ENCODE results near the gene SFI1.

Gene SFI1

DNA sequence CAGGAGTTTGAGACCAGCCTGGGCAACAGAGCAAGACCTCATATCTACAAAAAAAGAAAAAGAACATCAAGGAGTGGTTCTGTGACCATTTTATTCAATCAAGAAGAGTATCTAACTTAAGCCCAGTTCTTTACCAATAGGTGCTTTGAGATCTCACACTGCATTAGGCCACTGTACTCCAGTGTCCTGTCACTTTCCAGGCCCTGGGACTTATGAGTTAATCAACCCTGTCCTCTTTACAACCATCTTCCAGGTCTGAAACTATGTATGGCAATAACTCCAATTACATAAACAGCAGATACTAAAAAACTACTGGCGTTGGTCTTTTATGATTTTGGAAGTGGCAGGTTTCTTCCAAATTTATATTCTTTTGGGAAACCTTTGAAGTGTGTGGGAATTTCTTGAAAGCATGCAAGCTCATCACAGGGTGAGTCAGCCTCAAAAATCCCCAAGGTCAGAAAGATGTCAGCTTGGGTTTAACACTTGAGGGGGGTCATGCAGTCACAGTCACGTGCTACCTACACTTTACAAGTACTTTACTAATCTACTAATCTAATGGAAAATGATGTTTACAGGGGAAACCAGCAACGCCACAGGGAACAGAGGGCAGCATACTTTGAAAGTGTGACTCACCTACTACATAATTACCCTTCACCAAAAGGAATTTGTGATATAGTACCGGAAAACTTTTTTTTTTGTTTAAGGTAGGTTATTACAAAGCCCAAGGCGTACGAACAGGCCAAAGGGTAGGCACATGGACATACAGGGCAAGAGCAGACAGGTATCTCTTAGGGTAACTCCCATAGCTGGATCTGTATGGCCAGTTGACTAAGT, 150.1 kb downstream of the SFI1 start:
- Histone ChIP-seq H3K4ac (ENCODE audit: low read length) (no peak overlapping the region), H3K18ac (ENCODE audit: low read length) (no peak overlapping the region), H3K4me1 (ENCODE audit: control insufficient read depth in 2 of 2, insufficient read depth in 1 of 2, low read depth in 1 of 2, low read length in 2 of 2) (no peaks in the 10 kb centered on the region), H4K91ac (ENCODE audit: low read depth, low read length, poor library complexity) (no peak overlapping the region), H2BK120ac (ENCODE audit: low read depth, low read length) (no peak overlapping the region), H3K79me1 (ENCODE audit: low read depth, low read length) (no peaks in the 10 kb centered on the region), H3K14ac (ENCODE audit: low read length) (no peak overlapping the region), H3K23ac (ENCODE audit: low read depth, low read length, poor library complexity) (no peak overlapping the region), H3K4me3 (ENCODE audit: low read length in 2 of 2) (no peak overlapping the region), H3K27ac (replicated peaks; ENCODE audit: low read length) (no peak overlapping the region), H3K4me2 (ENCODE audit: insufficient read depth, low read length, poor library complexity, severe bottlenecking) (no peak overlapping the region), H3K9ac (ENCODE audit: low read depth, low read length, poor library complexity) (no peak overlapping the region), H3K36me3 (replicated peaks in 1 of 2; ENCODE audit: control insufficient read depth in 2 of 2, insufficient read depth in 2 of 2, low read length in 2 of 2) (peaks cover 10 to 63% of the 10 kb centered on the region in 2 donors), H2BK12ac (ENCODE audit: low read length) (no peak overlapping the region), H2AK5ac (ENCODE audit: low read depth, low read length) (no peak overlapping the region), H2AFZ (ENCODE audit: low read length) (no peak overlapping the region), H3K9me3 (replicated peaks in 1 of 2; ENCODE audit: control insufficient read depth in 2 of 2, insufficient read depth in 1 of 2, low read depth in 1 of 2, low read length in 2 of 2) (no peaks in the 10 kb centered on the region), H4K8ac (ENCODE audit: low read depth, low read length) (no peak overlapping the region), H3K27me3 (ENCODE audit: control insufficient read depth in 3 of 3, insufficient read depth in 3 of 3, low read depth in 1 of 3, low read length in 3 of 3) (no peaks in the 10 kb centered on the region), H2BK15ac (ENCODE audit: low read length) (no peak overlapping the region), H2BK5ac (ENCODE audit: low read length) (no peak overlapping the region)
- no CpG with 5 or more reads among the region's 6 CpGs for WGBS, 2 donors (ENCODE audit: extremely low coverage in 2 of 2, insufficient read length in 2 of 2, insufficient replicate concordance in 1 of 2)
- DNase-seq (ENCODE audit: low spot score) = no peak

DNA sequence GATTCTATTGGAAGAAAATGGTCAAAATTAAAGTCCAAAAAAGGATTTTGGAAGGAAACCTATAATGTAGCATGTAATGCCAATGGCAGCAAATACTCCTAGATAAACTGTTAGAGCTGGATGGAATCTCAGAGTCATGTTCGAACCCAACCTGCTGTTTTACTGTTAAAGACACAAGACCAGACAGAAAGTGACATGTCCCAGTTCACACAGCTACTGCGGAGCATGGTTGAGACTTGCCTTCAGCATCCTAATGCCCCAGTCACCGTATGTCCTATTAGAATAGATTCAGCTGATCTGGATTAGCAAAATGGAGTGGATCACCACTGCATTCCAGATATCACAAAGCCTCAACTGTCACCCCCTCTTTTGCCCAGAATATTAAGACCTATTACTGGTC, 150.7 kb downstream of the SFI1 start:
- Histone ChIP-seq H3K14ac (ENCODE audit: low read length) (no peak overlapping the region), H3K4me1 (ENCODE audit: control insufficient read depth in 2 of 2, insufficient read depth in 1 of 2, low read depth in 1 of 2, low read length in 2 of 2) (no peaks in the 10 kb centered on the region), H3K4me3 (ENCODE audit: low read length in 2 of 2) (no peak overlapping the region), H3K4ac (ENCODE audit: low read length) (no peak overlapping the region), H4K8ac (ENCODE audit: low read depth, low read length) (no peak overlapping the region), H2AK5ac (ENCODE audit: low read depth, low read length) (no peak overlapping the region), H2BK120ac (ENCODE audit: low read depth, low read length) (no peak overlapping the region), H2AFZ (ENCODE audit: low read length) (no peak overlapping the region), H3K27me3 (ENCODE audit: control insufficient read depth in 3 of 3, insufficient read depth in 3 of 3, low read depth in 1 of 3, low read length in 3 of 3) (no peaks in the 10 kb centered on the region), H3K36me3 (replicated peaks in 1 of 2; ENCODE audit: control insufficient read depth in 2 of 2, insufficient read depth in 2 of 2, low read length in 2 of 2) (peaks cover 10 to 60% of the 10 kb centered on the region in 2 donors), H3K9ac (ENCODE audit: low read depth, low read length, poor library complexity) (no peak overlapping the region), H3K4me2 (ENCODE audit: insufficient read depth, low read length, poor library complexity, severe bottlenecking) (no peak overlapping the region), H3K23ac (ENCODE audit: low read depth, low read length, poor library complexity) (no peak overlapping the region), H3K27ac (replicated peaks; ENCODE audit: low read length) (no peak overlapping the region), H2BK12ac (ENCODE audit: low read length) (no peak overlapping the region), H2BK15ac (ENCODE audit: low read length) (no peak overlapping the region), H4K91ac (ENCODE audit: low read depth, low read length, poor library complexity) (no peak overlapping the region), H2BK5ac (ENCODE audit: low read length) (no peak overlapping the region), H3K79me1 (ENCODE audit: low read depth, low read length) (no peaks in the 10 kb centered on the region), H3K18ac (ENCODE audit: low read length) (no peak overlapping the region), H3K9me3 (replicated peaks in 1 of 2; ENCODE audit: control insufficient read depth in 2 of 2, insufficient read depth in 1 of 2, low read depth in 1 of 2, low read length in 2 of 2) (no peaks in the 10 kb centered on the region)
- no CpG with 5 or more reads among the region's 3 CpGs for WGBS, 2 donors (ENCODE audit: extremely low coverage in 2 of 2, insufficient read length in 2 of 2, insufficient replicate concordance in 1 of 2)
- DNase-seq (ENCODE audit: low spot score) = no peak

DNA sequence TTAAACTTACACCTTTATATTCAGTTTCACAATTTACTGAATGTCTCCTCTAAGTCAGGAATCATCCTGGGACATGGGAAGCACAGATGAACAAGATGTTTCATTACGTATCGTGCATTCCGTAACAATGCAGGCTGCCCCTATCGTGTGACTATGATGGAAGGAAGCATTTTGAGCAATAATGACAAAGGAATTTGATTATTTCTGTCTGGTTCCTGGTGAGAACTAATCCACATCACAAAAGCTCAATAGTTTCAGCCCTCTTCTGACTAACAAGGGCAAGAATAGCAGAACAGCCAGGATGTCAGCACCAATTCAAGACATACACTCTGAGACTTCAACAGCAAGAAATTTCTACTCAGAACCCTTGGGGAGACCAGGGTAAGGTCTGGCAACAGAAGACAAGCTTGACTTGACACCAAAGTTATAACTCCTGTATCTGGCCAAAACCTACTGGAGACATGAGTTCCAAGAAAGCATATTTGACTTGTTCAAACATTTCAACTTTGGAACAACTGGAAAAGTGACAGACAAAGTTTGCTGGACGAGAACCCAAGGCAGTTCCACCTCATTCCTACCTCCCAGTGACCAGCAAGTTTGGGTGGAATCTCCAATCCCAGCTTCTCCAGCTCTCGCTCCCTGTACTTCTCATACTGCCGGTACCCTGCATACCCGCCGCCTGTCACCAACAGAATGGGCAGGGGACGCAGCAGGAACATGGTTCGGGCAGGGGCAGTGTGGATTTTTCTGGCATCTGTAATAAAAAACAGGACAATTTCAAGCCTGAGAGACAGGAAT, 151.4 kb downstream of the SFI1 start:
- peaks cover 1% of the 10 kb centered on the region for H3K79me1 ChIP-seq (ENCODE audit: low read depth, low read length)
- no peak overlapping the region for H3K4ac ChIP-seq (ENCODE audit: low read length)
- no peak overlapping the region for H2BK12ac ChIP-seq (ENCODE audit: low read length)
- no peak overlapping the region for H3K23ac ChIP-seq (ENCODE audit: low read depth, low read length, poor library complexity)
- H4K91ac ChIP-seq (ENCODE audit: low read depth, low read length, poor library complexity) = no peak overlapping the region
- no peak overlapping the region for H2AFZ ChIP-seq (ENCODE audit: low read length)
- no peak overlapping the region for H3K18ac ChIP-seq (ENCODE audit: low read length)
- H3K27ac ChIP-seq (replicated peaks; ENCODE audit: low read length) = no peak overlapping the region
- H3K4me2 ChIP-seq (ENCODE audit: insufficient read depth, low read length, poor library complexity, severe bottlenecking) = no peak overlapping the region
- no peak overlapping the region for H2BK5ac ChIP-seq (ENCODE audit: low read length)
- no peak overlapping the region for H3K4me3 ChIP-seq (ENCODE audit: low read length in 2 of 2)
- peaks cover 10 to 57% of the 10 kb centered on the region in 2 donors for H3K36me3 ChIP-seq (replicated peaks in 1 of 2; ENCODE audit: control insufficient read depth in 2 of 2, insufficient read depth in 2 of 2, low read length in 2 of 2)
- no peaks in the 10 kb centered on the region for H3K9me3 ChIP-seq (replicated peaks in 1 of 2; ENCODE audit: control insufficient read depth in 2 of 2, insufficient read depth in 1 of 2, low read depth in 1 of 2, low read length in 2 of 2)
- DNase-seq (ENCODE audit: low spot score) = no peak
- no peak overlapping the region for H2BK120ac ChIP-seq (ENCODE audit: low read depth, low read length)
- H2AK5ac ChIP-seq (ENCODE audit: low read depth, low read length) = no peak overlapping the region
- no CpG with 5 or more reads among the region's 11 CpGs for WGBS, 2 donors (ENCODE audit: extremely low coverage in 2 of 2, insufficient read length in 2 of 2, insufficient replicate concordance in 1 of 2)
- no peak overlapping the region for H2BK15ac ChIP-seq (ENCODE audit: low read length)
- no peaks in the 10 kb centered on the region for H3K4me1 ChIP-seq (ENCODE audit: control insufficient read depth in 2 of 2, insufficient read depth in 1 of 2, low read depth in 1 of 2, low read length in 2 of 2)
- no peak overlapping the region for H3K9ac ChIP-seq (ENCODE audit: low read depth, low read length, poor library complexity)
- no peak overlapping the region for H4K8ac ChIP-seq (ENCODE audit: low read depth, low read length)
- no peak overlapping the region for H3K14ac ChIP-seq (ENCODE audit: low read length)
- H3K27me3 ChIP-seq (ENCODE audit: control insufficient read depth in 3 of 3, insufficient read depth in 3 of 3, low read depth in 1 of 3, low read length in 3 of 3) = no peaks in the 10 kb centered on the region

DNA sequence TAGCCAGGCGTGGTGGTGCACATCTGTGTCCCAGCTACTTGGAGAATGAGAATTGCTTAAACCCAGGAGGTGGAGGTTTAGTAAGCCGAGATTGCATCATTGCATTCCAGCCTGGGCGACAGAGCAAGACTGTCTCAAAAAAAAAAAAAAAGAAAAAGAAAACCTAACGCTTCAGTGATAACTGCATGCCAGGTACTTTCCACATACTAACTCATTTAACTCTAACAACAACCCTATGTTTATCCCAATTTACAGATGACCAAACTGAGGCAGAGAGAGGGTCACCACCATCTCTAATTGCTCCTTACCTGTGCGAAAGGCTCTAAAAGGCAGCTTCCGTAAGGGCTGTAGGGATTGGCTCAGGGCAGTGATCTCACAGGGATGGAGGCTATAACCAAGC, 154.1 kb downstream of the SFI1 start:
- Histone ChIP-seq H3K9ac (ENCODE audit: low read depth, low read length, poor library complexity) (no peak overlapping the region), H3K4me1 (ENCODE audit: control insufficient read depth in 2 of 2, insufficient read depth in 1 of 2, low read depth in 1 of 2, low read length in 2 of 2) (no peaks in the 10 kb centered on the region), H2AFZ (ENCODE audit: low read length) (no peak overlapping the region), H4K91ac (ENCODE audit: low read depth, low read length, poor library complexity) (no peak overlapping the region), H3K4me3 (ENCODE audit: low read length in 2 of 2) (no peak overlapping the region), H3K9me3 (replicated peaks in 1 of 2; ENCODE audit: control insufficient read depth in 2 of 2, insufficient read depth in 1 of 2, low read depth in 1 of 2, low read length in 2 of 2) (no peaks in the 10 kb centered on the region), H2BK15ac (ENCODE audit: low read length) (no peak overlapping the region), H2AK5ac (ENCODE audit: low read depth, low read length) (no peak overlapping the region), H2BK120ac (ENCODE audit: low read depth, low read length) (no peak overlapping the region), H3K18ac (ENCODE audit: low read length) (no peak overlapping the region), H3K79me1 (ENCODE audit: low read depth, low read length) (peaks cover 7% of the 10 kb centered on the region), H2BK5ac (ENCODE audit: low read length) (no peak overlapping the region), H4K8ac (ENCODE audit: low read depth, low read length) (no peak overlapping the region), H3K4me2 (ENCODE audit: insufficient read depth, low read length, poor library complexity, severe bottlenecking) (no peak overlapping the region), H3K36me3 (replicated peaks in 1 of 2; ENCODE audit: control insufficient read depth in 2 of 2, insufficient read depth in 2 of 2, low read length in 2 of 2) (peaks cover 10 to 43% of the 10 kb centered on the region in 2 donors), H2BK12ac (ENCODE audit: low read length) (no peak overlapping the region), H3K27me3 (ENCODE audit: control insufficient read depth in 3 of 3, insufficient read depth in 3 of 3, low read depth in 1 of 3, low read length in 3 of 3) (no peaks in the 10 kb centered on the region), H3K27ac (replicated peaks; ENCODE audit: low read length) (no peak overlapping the region), H3K23ac (ENCODE audit: low read depth, low read length, poor library complexity) (no peak overlapping the region), H3K14ac (ENCODE audit: low read length) (no peak overlapping the region), H3K4ac (ENCODE audit: low read length) (no peak overlapping the region)
- no peak for DNase-seq (ENCODE audit: low spot score)
- no CpG with 5 or more reads among the region's 6 CpGs for WGBS, 2 donors (ENCODE audit: extremely low coverage in 2 of 2, insufficient read length in 2 of 2, insufficient replicate concordance in 1 of 2)

All from neuronal stem cell (in vitro differentiated cells).